ENCODE measurements around the gene GRID1.

DNA sequence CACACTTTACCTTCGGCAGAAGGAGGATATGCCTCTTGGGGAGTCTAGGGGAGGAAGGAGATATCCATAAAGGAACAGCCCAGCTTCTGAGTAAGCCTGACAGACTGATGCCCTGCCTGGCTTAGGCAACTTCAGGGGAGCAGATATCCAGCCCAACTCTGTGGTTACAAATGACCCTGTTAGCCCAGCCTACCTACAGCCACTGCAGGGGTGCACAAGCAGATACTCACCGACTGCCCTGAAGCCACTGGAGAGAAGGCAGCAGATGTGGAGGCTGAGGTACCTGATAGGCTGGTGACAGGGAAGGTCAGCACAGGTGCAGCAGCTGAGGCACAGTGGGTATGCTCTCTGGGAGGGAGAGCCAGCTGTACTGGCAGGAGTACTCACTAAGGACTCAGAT lies 770.2 kb downstream of the GRID1 start:
- TF ChIP-seq, protein P1, sequence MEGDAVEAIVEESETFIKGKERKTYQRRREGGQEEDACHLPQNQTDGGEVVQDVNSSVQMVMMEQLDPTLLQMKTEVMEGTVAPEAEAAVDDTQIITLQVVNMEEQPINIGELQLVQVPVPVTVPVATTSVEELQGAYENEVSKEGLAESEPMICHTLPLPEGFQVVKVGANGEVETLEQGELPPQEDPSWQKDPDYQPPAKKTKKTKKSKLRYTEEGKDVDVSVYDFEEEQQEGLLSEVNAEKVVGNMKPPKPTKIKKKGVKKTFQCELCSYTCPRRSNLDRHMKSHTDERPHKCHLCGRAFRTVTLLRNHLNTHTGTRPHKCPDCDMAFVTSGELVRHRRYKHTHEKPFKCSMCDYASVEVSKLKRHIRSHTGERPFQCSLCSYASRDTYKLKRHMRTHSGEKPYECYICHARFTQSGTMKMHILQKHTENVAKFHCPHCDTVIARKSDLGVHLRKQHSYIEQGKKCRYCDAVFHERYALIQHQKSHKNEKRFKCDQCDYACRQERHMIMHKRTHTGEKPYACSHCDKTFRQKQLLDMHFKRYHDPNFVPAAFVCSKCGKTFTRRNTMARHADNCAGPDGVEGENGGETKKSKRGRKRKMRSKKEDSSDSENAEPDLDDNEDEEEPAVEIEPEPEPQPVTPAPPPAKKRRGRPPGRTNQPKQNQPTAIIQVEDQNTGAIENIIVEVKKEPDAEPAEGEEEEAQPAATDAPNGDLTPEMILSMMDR (IDR thresholded peaks at IDR 0.05), result no peak
- TF ChIP-seq POLR2A (IDR thresholded peaks at IDR 0.05), result no peak
